Suppressor macrophage treated with lipopolysaccharide for 4 hours (primary cell): ENCODE results near the gene C19orf67.

Experiments used
- DNase-seq: peaks from one replicate; pipeline ENCODE4 v3.0.0-alpha.2; 2020

The C19orf67 gene

GRCh38 chr19:14085309-14085995 lies at the start of gene C19orf67:
C19orf67 (minus strand) TSS chr19:14085783; CDS start chr19:14085627, 156 bp downstream.
- DNase-seq, result no peak

GRCh38 chr19:14135355-14135754 lies 49.8 kb upstream of the C19orf67 start:
- no peak for DNase-seq

DNA sequence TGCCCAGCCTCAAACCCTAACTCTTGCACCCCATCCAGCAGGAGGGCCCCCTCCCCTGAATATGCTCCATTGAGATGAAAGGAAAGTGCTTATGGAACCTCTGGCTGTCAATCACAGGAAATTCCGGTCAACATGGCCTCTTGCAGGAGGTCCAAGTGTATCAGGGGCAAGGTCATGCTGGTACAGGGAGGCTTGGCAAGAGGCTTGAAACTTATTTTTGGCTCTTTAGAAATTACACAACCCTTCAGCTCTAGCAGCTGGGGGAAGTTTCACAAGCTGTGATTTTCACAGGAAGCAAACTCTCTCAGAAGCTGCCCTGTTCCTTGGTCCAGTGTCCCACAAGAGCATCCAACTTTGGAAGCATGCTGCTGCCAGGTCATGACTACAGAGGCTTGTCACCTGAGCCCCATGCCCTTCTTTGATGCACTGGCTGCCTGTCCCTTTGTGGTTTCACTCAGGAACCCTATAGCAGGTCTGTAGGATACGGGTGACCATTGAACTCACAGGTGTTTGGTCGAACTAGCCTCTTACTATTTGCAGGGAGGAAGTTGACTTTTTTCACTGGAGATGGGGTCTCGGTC lies 42.4 kb upstream of the C19orf67 start:
- DNase-seq, result peak; percentile 85

GRCh38 chr19:14127176-14127575 lies 41.6 kb upstream of the C19orf67 start:
- peak; percentile 74 for DNase-seq

- DNase-seq, result no peak
These were observed 37.3 kb upstream of the C19orf67 start for GRCh38 chr19:14122924-14123323.

GRCh38 chr19:14120497-14120780 lies 34.9 kb upstream of the C19orf67 start:
- no peak for DNase-seq

DNA sequence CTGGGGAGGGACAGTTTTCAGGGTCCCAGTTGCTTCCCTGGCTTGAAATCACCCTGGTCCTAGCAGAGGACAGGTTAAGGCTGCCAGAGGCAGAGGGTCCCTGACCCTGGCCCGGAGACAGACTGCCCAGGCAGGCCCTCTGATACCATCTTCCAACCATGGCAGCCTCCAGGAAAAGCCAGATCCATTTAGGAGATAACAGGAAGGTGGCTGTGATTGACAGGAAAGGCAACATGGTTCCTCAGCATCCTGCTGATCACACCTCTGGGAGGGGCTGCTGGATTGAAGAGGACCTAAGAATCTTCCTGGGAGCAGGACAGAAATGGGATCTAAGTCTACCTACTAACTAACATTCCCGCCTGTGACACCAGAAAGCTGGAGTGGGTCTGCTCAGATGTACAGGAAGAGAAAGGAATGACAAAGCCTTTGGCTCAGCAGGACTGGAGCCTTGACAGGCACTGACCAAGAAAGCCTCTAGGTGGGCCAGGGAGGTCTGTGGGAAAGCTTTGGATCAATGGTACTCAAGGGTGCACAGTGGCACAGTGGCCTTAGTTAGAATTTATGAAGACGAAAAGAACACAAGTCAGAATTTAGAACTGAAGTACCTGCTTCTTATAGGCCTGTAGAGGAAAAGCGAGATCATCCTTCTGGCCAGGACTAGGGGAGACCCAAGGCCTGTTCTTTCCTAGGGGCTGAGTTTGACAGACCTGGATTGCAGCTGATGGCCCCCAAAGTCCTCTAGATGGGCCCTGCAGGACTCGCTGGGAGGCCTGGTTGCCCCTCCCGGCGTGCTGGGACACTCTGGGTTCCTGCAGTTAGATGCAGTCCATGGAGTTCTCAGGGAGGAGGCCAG lies 34.3 kb upstream of the C19orf67 start:
- no peak for DNase-seq

GRCh38 chr19:14119146-14119545 lies 33.6 kb upstream of the C19orf67 start:
- DNase-seq, result no peak

- DNase-seq, result peak; percentile 97
These were observed 32.8 kb upstream of the C19orf67 start for GRCh38 chr19:14118165-14119051.

DNA sequence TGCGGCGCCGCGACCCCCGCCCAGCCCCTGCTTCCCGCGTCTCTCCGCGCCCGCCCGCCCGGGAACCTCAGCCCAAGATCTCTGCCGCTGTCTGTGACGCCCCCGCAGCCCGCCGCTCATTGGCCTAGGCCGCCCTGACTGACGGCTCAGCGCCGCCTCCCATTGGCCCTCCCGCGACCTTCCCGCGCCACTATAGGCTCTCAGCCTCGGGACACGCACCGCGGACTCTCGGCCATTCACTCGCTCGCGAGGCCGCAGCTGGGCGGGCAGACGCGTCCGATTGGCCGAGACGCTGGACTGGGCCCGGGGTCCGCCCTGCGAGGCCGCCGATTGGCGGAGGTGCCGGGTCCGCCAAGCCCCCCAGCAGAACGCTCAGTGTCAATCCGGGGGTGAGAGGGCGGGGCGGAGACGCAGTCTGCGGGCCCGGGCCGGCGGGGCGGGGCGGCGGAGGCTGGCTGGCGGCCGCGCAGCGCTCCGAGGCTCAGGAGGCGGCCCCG lies 32.1 kb upstream of the C19orf67 start, which contains the start of gene PRKACA:
Gene PRKACA, minus strand, starts transcription at position 95 of the 497 bp plus-strand sequence. CDS start 215 bp downstream, outside the sequence.
- peak; percentile 100 for DNase-seq

DNA sequence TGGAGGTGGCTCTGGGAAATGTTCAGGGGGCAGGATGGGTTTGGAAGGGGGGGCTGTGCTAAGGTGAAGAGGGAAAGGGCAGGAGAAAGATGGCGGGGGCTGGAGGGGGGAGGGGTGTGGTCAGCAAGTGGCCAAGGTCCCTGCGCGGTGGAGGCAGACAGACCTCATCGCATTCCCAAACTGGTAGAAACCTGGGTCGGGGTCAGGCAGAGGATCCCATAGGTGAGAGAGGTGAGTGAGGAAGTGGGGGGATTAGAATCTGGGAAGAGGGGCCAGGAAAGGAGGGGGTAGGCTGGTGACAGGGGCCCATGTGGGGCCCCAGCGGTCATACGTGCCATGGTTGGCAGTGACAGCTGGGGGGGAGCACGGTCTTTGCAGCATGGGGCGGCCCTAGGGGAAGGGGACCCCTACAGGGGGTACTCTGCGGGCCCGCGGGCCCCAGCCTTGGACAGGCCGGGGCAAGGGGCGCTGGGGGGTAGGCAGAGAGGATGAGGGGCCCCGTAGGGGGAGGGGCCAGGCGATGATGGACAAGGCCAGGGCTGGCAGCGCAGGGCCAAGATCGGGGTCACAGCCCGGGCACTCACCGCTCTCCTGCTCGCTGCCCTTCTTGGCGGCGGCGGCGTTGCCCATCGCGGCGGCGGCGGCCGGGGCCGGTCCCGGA lies 31.5 kb upstream of the C19orf67 start:
- no peak for DNase-seq

DNA sequence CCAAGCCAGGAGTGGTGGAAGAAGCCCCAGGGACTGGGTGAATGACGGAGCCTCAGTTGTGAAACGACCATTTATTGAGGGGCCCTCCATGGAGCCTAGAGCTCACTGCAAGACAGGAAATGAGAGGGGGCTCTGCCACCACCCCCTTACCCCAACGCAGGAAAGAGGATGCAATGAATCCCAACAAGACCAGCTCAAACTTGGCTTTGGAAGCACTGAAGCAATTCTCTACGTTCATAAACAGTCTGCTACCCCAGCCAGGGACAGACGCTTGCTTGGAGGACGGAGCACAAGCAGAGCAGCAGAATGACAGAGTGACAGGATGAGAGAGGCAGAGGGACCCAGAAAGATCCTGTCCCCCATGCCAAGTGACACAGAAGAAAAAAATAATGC lies 30.9 kb upstream of the C19orf67 start:
- DNase-seq, result no peak

- no peak for DNase-seq
These were observed 30.2 kb upstream of the C19orf67 start for GRCh38 chr19:14115756-14116155.

DNA sequence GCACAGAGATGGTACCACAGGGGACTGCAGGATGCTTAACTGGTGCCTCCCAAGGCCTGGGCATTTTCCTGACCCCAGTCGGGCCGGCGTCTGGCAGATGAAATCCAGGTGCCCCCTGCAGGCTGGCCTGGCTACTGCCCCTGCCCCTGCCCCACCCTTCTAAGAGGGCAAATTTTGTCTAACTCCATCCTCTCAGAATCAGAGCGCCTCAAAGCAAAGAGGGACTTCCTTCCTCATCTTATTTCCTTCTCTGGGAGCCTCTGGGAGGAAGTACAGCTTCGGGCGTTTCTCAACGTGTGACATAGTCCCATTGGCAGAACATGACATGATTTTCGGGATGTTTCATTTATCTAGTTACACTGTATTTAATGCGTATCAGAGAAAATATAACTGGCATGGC lies 29.3 kb upstream of the C19orf67 start:
- DNase-seq, result peak; percentile 88

DNA sequence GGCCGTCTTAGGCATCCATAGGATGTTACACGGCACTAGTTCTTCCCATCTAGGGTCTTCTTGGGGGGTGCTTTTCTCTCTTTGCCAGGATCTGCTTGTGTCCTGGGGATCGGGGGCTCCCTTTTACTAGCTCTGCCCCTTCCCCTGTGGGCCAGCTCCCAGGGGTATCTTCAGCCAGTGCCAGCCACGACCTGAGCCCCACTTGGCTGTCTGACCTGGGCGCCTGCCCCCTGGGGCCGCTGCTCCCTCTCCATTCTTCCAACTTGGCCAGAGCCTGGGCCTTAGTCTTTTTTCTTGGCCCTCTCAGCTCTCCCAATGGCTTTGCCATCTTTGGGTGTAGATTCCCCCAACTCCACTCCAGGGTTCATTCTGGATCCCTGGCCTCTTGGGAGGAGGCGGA lies 28.9 kb upstream of the C19orf67 start:
- no peak for DNase-seq

DNA sequence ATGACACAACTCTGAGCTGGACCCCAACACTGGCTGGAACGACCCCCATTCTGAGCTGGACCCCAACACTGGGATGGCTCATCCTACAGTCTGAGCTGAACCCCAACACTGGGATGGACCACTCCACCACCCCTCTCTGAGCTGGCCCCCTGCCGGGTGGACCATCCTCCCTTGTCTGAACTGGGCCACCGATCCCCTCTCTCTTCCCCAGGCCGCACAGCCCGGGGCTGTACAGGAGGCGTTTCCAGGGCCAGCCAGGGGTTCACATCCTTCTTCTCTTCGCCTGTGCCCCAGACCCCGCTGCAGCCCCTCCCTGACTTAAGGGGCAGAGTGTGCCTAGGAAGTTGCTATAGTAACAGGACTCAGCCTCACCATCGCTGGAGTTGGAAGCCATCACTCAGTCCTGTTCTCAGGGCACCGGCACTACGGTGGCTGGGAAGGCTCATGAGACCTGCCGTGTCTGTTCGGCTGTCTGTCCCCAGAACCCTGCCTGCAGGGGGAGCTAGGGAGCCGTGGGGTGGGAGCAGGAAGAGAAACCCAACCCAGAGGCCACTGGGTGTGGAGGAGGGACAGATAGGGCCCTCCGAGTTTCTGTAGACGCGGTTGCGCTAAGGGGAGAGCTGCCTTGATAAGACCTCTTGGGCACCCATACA lies 28.3 kb upstream of the C19orf67 start:
- DNase-seq, result peak; percentile 71

DNA sequence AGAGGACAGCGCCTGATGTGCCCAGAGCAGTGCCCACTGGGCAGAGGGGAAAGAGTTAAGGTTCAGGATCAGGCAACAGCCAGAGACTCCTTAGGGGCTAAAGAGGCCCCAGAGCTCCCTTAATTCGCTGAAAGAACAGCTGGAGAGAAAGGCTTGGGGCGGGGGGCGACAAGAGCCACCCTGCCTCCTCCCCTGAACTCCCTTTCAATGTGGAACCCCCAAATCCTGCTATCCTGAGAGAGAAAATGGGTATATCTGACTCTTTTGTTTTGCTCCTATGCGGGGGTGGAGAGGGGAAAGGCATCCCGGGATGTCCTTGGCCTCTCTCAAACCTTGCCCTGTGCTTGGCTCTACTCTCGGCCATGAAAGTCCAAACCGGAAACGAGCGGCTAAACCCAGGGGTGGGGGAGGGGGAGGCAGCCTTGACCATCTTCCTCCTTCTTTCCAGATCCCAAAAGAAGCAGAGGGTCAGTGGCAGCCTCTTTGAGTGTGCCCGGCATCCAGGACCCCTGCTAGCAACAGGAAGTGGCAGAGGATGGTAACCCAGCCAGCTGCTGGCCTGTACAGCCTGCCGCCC lies 27.3 kb upstream of the C19orf67 start:
- no peak for DNase-seq

GRCh38 chr19:14112051-14112808 lies 26.6 kb upstream of the C19orf67 start:
- DNase-seq, result peak; percentile 46

DNA sequence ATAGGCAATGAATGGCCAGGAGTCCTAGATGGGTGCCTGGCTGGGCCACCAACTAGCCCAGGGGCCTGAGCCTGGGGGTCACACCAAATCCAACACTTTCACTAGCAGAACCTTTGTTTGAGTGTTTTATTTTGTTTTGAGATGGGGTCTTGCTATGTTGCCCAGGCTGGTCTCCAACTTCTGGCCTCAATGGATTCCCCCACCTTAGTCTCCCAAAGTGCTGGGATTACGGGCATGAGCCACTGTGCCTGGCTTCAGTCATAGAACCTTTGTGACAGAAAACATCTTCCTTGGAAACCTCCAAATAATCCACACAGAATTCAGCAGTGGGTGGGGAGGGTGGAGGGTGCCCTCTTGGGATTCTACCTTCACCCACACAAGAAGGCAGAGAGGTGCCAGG lies 25.9 kb upstream of the C19orf67 start:
- DNase-seq, result no peak

DNA sequence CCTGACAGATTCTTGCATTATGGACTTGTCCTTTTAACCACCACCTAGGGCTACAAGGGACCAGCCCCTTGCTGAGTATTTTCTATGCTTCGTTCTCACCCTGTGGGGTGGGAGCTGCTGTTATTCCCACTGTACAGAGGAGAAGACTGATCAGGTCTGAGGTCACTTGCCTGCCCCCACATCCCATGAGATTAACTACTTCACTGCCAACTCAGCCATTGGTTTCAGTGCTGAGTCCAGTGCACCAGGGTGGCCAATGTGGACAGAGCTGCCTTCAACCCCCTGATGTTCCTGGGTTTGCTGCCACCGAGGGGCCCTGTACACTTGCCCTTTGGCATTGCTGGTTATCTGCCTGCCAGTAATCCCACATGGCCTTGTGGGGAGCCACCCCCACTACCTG lies 25.1 kb upstream of the C19orf67 start:
- no peak for DNase-seq
